Fibroblast of skin of abdomen (primary cell): ENCODE results near the gene MARCHF10.

Source experiments
- DNase-seq: peaks from one replicate; pipeline ENCODE4 v3.0.0-alpha.2; 2013

The MARCHF10 gene

DNA sequence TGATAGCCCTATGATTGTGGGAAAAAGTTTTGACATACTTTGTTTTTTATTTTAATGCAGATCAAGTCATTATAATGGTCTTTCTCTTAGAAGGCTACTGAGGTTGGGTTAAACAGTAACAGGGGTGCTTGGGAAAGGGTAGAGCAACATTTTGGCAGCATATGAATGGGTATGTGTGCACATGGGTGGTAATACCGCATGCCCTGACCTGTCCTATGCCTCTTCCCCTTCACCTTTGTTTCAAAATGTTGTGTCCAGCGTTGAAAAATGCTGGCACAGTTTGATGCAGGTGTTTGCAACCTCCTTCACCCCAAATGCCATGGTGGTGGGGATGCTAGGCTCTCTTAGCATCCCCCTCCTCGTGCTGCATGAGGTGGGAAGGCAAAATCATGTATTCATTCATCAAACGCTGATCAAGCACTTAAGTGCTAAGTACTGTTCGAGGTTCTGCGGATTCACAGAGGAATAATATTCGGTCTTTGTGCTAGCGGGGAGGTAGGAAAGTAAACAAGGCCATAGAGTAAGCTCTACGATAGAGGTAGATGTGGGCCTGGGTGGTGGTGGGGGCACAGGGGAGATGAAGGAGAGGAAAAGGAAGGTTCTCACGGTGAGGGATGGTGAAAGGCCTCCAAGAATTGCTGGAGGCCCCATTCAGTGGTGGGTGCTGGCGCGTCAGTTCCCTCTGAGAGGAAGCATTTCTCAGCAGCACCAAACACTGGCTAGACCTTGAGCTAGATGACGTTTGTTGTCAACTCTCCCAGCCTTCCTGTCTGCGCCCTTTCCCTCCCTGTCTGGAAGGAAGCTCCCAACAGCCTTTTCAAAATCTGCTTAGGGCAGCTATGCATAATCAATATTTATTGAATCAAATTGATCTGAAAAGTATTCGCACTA, 13.3 kb upstream of the MARCHF10 start:
- no peak for DNase-seq

GRCh38 chr17:62819511-62820221, 11.6 kb upstream of the MARCHF10 start:
- DNase-seq, result peak; percentile 98

DNA sequence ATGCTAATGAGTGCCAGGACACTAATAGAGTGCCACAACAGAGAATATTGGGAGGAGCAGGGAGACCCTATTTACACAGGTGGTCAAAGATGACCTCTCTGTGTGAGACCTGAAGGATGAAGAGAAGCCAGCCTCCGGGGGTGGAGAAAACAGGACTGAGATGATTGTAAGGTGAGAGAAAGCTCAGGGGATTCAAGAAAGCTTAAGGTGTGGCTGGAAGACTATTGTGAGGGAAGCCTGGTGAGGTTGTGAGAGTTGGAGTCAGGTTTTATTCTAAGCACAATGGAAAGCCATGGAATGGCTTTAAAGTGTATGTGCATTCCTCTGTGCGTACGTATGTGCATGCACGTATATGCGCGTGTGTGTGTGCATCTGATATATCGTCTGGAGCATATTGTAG, 10.4 kb upstream of the MARCHF10 start:
- no peak for DNase-seq

- DNase-seq, result peak; percentile 73
Observed at GRCh38 chr17:62816282-62816839, 8.2 kb upstream of the MARCHF10 start.

GRCh38 chr17:62809656-62810055, 1.5 kb upstream of the MARCHF10 start:
- DNase-seq, result peak; percentile 85

DNA sequence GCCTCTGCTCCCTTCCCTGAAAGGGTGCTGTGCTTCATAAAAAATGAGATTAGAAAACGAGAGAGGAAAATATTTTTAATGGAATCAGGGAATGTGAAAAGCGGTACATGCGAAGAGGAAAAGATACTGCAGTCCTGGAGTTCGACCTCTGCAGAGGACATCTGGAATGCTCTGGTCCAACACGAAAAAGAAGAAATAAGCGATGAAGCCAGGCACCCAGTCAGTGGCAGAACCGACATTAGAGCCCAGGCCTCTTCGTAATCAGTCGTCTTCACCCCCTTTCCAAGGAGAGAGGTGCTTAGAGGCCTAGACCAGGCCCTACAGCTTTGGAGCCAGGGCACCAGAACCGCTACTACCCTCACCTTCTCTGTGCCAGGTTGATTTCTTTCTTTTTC, 459 bp upstream of the MARCHF10 start:
- no peak for DNase-seq

DNA sequence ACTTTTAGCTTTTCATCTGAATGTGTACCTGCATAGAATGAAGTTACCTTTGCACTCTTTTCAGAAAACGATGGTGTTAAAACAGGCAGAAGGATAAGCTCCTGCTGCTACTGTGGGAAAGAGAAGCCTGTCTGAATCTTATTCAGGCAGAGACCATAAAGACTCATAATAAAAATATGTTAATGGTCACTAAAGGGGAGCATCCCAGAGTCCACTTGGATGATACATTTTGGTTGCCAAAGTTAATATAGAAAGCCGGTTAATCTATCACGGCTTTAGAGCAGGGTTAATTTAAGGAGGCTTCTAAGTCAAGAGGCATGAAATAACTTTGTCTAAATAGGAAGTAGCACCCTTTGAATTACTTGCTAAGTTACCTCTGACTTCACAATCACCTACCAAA, 2.9 kb downstream of the MARCHF10 start:
- peak; percentile 62 for DNase-seq

DNA sequence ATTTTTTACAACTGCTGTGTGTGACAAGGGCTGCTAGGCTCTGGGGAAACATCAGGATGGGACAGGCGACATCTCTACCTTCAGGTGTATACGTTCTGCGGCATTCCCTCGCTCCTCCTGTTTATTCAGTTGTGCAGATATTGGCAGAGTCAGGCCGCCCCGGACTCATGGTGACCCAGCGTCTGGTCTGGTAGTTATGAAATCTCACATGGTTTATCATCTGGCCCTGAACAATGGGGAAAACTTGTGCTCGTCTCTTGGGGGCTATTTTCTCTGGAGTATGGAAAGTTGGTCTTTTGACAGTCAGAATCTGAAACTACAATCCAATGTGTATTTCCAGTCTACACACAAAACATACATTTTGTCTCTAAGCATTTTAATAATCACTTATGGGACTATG, 3.3 kb downstream of the MARCHF10 start:
- DNase-seq, result peak; percentile 84

DNA sequence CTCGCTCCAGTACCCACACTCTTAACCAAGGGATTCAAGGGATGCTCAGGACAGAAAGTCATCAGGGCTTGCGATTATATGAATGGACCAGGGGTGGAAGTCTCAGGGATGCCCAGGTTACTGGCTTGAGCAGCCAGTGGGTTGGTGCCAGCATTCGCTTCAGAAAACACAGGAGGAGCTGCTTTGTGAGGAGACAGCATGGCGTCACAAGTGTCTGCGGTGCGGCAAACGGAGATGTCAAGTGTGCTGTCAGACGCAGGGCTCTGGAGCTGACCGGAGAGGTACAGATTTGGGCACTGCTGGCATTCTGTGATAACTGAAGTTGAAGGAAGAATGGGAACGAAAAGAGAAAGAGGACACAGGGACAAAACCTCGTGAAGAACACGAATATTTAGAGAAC, 4.1 kb downstream of the MARCHF10 start:
- DNase-seq, result no peak

GRCh38 chr17:62802561-62803205, 5.4 kb downstream of the MARCHF10 start:
- DNase-seq, result no peak

GRCh38 chr17:62801553-62802114, 6.5 kb downstream of the MARCHF10 start:
- no peak for DNase-seq

GRCh38 chr17:62800585-62800984, 7.5 kb downstream of the MARCHF10 start:
- DNase-seq, result peak; percentile 46

- DNase-seq, result no peak
Observed at GRCh38 chr17:62797959-62798358, 10.2 kb downstream of the MARCHF10 start.

GRCh38 chr17:62796291-62796690, 11.8 kb downstream of the MARCHF10 start:
- peak; percentile 52 for DNase-seq

DNA sequence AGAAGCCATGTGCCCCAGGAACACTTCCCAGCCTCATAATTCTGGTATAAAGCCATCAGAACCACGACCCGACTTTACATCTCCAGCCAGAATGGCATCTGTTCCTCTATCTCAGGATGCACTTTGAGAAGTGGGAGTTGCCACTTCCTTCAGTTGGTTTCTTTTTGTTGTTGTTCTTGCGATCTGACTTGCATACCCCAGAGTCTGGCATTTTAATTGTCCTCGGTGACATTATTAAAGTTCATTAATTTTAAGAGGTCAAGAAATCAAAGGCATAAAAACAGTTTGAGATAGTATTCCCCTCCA, 13.5 kb downstream of the MARCHF10 start:
- no peak for DNase-seq

- DNase-seq, result no peak
Observed at GRCh38 chr17:62793919-62794665, 14.0 kb downstream of the MARCHF10 start.

DNA sequence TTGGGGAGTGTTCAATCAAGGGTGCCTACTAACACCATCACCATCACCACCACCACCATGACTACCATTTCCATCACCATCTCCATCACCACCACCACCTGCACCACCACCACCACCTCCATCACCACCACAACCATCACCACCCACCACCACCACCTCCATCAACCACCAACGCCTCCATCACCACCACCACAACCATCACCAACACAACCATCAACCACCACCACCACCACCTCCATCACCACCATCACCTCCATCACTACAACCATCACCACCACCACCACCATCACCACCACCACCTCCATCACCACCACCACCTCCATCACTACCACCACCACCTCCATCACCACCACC, 15.7 kb downstream of the MARCHF10 start:
- no peak for DNase-seq

- DNase-seq, result peak; percentile 89
Observed at GRCh38 chr17:62791767-62792446, 16.2 kb downstream of the MARCHF10 start.

DNA sequence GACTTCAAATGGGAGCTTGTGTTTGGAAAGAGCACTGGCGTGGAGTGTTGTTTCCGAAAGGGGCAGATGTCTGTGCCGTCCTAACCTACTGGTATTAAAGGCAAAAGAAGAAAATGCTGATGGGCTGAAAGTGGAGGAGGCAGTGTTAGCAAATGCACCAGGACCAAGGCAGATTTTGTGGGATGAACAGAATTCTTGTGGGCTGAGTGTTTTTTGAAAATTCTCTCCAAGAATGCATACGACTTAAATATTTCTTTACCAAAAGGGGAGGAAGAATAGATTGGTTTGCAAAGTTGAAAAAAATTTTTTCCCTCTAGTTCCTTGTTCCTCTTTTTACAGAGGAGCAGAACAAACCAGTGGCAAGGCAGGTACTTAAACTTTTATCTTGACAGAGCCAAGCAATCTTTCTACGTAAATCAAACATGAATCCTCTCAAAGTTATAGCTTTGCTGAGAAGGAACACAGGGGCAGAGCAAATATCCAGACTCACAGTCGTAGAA, 16.8 kb downstream of the MARCHF10 start:
- DNase-seq, result peak; percentile 96

GRCh38 chr17:62790564-62790986, 17.5 kb downstream of the MARCHF10 start:
- DNase-seq, result peak; percentile 79

DNA sequence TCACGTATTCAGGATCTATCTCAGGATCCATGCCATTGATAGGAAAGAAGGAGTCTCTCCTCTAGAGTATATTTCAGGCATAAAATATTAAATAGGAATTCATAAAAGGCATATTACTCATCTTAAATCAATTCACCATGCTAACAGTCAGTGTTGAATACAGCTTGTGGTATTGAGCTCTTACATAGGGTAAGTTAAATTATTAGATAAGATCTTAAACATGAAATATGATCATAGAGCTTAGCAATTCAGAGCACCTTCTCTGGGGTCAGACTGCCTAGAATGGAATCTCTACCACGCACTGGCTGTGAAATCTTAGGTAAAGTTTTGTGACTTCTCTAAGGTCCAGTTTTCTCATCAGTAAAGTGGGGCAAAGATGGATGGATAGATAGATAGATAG, 20.7 kb downstream of the MARCHF10 start:
- DNase-seq, result peak; percentile 49
